Adrenal gland (tissue), 5 donors: ENCODE results near the gene NRAP.

Source experiments
- POLR2A ChIP-seq, 2 donors: fragments of 450-650 bp; IDR thresholded peaks; one replicate each; pipeline ENCODE4 v1.6.1; 2017; ENCODE audit warnings: antibody characterized with exemption in 2 of 2, mild to moderate bottlenecking in 2 of 2, moderate library complexity in 1 of 2
- TF ChIP-seq, protein P1 (sequence below), 6 experiments: fragments of 450-650 bp in 4 of 6; fragments of 200-600 bp in 2 of 6; sonication (generic) in 1 of 6; IDR thresholded peaks; 1 replicate in 5 of 6; 2 replicates in 1 of 6; pipeline versions ENCODE4 v1.5.1 to v1.8.0; 2016 to 2021; ENCODE audit warnings: antibody characterized with exemption in 6 of 6, mild to moderate bottlenecking in 2 of 6, moderate library complexity in 1 of 6
- donor health status: DM: no; HTN: no; CAD: no.

DNA sequence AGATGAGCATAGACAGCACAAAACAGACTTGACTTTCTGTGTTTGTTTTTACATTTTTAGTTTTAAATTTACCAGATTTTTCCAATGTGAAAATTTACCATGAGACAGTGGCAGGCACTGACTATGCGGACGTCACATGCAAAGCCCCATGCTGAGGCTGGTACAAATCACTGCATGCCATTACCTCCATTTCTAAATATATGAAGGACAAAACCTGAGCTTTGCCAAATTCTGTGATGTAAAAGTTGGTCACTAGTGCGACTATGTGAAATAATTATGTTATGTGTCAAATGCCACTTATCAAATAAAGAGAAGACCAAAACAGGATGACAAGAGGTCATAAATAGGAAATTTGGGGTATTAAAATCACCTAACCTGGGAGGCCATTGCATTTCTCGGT is 22.1 kb downstream of the NRAP start:
- TF ChIP-seq, protein P1, sequence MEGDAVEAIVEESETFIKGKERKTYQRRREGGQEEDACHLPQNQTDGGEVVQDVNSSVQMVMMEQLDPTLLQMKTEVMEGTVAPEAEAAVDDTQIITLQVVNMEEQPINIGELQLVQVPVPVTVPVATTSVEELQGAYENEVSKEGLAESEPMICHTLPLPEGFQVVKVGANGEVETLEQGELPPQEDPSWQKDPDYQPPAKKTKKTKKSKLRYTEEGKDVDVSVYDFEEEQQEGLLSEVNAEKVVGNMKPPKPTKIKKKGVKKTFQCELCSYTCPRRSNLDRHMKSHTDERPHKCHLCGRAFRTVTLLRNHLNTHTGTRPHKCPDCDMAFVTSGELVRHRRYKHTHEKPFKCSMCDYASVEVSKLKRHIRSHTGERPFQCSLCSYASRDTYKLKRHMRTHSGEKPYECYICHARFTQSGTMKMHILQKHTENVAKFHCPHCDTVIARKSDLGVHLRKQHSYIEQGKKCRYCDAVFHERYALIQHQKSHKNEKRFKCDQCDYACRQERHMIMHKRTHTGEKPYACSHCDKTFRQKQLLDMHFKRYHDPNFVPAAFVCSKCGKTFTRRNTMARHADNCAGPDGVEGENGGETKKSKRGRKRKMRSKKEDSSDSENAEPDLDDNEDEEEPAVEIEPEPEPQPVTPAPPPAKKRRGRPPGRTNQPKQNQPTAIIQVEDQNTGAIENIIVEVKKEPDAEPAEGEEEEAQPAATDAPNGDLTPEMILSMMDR (IDR thresholded peaks at IDR 0.05) = no peak
- TF ChIP-seq POLR2A (IDR thresholded peaks at IDR 0.05) = no peak
